DMS114 treated with DMSO at 0.1 percent for 48 hours (cell line): Measurements from ENCODE around the gene COG4.
A peak's percentile ranks its signal among the peaks of the same experiment; 100 is the strongest.
"Not testable (repeated sequence)": the region's sequence is repeated elsewhere in the genome, so short reads cannot be mapped to it uniquely, and the experiment has no call there.

ENCODE experiments used
- DNase-seq: peaks from one replicate; lab custom pipeline; 2025; ENCODE audit not compliant: unreplicated experiment; lab: John Stamatoyannopoulos, UW

COG4 gene

GRCh38 chr16:70457446-70458166, 65.7 kb downstream of the COG4 start:
- no peak for DNase-seq

- DNase-seq: no peak
These were observed 67.4 kb downstream of the COG4 start for GRCh38 chr16:70455910-70456309.

DNA sequence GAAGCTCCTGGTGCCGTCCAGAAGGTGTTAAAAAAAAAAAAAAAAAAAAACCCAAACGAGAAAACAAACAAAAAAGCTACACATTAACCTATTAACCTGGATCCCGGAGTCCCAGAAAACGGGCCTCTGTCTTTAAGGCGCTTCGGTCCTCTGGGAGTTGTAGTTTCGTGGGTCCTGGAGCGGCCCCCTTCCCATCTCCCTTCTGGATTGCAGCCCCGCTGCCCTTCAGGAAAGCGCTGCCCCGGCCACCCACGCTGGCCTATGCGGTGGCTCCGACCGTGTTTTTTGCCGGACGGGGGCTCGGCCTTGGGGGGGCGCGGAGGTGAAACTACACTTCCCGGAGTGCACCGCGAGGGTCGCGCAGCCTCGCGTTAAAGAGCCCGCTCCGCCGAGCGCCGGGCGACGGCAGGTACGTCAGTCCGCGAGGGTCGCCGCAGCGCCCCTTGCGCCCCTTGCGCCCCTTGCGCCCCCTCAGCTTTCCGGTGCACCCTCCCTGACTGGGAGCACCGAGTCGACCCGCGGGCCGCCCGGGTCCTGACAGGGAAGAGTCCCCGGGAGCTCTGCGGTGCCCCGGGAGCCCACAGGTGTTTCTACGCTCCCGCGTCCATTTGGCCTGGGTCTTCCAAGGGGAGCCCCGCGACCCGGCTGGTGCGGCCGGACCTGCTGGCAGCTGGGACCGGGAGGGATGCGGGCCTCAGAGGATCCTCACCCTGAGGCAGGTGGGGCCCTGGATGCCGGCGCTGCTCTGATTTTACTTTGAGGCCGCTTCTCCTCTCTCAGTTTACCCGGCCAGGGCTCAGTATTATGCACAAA, 68.9 kb downstream of the COG4 start, which contains the start of gene FCSK:
TSS of gene FCSK (plus strand) at position 374 of the 813 bp plus-strand sequence. CDS start 8,596 bp downstream, outside the sequence.
- peak; percentile 85 for DNase-seq

- DNase-seq: peak; percentile 85
These were observed 69.5 kb downstream of the COG4 start for GRCh38 chr16:70453892-70454221.

- no peak for DNase-seq
These were observed 70.0 kb downstream of the COG4 start for GRCh38 chr16:70453117-70453891.

DNA sequence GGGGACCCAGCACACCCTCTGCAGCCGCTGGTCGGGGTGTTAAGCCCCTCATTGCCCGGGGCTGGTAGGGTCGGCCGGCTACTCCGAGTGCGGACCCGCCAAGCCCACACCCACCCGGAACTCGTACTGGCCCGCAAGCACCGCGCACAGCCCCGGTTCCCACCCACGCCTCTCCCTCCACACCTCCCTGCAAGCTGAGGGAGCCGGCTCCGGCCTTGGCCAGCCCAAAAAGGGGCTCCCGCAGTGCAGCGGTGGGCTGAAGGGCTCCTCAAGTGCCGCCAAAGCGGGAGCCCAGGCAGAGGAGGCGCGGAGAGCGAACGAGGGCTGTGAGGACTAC, 72.4 kb downstream of the COG4 start:
- DNase-seq: not testable (repeated sequence)

DNA sequence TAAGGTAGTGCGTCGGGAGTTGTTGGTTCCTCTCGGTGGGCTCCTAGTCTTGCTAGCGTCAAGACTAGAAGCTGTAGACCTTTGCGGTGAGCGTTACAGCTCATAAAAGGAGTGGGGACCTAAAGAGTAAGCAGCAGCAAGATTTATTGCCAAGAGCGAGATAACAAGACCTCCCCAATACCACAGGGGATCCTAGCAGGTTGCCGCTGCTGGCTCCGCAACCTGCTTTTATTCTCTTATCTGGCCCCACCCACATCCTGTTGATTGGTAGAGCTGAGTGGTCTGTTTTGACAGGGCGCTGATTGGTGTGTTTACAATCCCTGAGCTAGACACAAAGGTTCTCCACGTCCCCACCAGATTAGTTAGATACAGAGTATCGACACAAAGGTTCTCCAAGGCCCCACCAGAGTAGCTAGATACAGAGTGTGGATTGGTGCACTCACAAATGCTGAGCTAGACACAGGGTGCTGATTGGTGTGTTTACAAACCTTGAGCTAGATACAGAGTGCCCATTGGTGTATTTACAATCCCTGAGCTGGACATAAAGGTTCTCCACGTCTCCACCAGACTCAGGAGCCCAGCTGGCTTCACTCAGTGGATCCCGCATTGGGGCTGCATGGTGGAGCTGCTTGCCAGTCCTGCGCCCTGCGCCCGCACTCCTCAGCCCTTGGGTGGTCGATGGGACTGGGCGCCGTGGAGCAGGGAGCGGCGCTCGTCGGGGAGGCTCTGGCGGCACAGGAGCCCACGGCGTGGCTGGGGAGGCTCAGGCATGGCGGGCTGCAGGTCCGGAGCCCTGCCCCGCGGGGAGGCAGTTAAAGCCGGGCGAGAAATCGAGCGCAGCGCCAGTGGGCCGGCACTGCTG, 73.0 kb downstream of the COG4 start:
- DNase-seq: not testable (repeated sequence)

DNA sequence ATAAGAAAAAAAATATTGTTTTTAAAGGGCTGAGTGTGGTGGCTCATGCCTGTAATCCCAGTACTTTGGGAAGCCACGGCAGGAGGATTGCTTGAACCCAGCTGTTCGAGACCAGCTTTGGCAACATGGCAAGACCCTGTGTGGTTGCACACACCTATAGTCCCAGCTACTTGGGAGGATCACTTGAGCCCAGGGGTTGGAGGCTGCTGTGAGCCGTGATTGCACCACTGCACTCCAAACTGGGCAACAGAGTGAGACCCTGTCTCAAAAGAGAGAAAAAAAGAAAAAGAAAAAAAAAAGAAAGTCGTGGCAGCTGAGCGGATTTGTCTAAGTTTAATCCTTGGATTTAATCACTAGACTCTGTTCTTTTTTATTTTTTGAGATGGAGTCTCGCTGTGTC, 75.3 kb downstream of the COG4 start:
- DNase-seq: no peak

DNA sequence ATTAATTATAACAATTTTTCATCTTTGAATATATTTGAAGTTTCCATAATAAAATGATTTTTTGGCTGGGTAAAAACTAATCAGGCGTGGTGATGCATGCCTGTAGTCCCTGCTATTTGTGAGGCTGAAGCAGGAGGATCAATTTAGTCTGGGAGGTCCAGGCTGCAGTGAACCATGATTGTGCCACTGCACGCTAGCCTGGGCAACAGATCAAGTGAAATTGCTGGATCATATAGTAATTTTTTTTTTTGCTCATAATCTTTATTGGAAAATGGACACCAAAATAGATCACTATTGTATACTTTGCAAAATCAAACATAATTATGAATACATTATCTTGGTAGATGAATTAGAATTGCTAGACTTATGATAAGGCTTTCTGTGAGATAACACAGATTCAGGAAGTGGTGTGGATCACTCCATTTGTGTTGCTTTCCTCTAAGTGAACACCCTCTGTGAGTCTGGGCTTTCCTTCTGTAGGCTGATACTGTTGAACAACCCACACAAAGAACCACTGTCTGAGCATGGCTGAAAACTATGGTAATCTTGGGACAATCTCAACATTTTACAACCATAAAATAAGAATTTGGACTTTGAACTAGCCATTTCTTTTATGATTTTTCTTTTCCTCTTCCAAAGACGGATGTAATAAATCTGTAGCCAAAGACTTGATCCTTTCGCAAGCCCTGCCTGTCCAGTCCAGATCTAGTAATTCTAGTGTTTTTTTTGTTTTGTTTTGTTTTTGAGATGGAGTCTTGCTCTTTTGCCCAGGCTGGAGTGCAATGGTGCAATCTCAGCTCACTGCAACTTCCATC, 78.9 kb downstream of the COG4 start:
- no peak for DNase-seq

GRCh38 chr16:70442344-70442743, 81.0 kb downstream of the COG4 start:
- DNase-seq: no peak

DNA sequence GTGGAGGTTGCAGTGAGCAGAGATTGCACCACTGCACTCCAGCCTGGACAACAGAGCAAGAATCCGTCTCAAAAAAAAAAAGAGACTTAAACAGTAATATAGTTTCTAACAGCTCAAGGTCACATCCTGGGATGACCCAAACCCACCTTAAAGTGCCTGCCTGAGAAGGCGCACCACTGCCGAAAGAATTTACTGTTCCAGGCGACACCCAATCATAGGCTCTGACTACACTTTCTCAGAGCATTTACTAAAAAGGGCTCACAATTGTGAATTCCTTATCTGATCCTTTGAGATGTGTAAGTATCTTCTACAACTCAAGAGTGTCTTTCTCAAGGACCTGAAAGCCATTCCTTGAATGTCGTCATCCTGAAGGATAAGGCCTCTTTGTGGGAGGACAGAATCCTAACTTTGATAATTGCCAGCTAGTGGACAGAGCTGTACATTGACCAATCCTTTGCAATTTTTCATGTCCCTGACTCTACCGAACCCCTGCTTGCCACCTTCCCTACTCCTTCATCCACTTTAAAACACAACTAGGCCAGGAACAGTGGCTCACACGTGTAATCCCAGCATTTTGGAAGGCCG, 81.9 kb downstream of the COG4 start:
- DNase-seq: no peak

DNA sequence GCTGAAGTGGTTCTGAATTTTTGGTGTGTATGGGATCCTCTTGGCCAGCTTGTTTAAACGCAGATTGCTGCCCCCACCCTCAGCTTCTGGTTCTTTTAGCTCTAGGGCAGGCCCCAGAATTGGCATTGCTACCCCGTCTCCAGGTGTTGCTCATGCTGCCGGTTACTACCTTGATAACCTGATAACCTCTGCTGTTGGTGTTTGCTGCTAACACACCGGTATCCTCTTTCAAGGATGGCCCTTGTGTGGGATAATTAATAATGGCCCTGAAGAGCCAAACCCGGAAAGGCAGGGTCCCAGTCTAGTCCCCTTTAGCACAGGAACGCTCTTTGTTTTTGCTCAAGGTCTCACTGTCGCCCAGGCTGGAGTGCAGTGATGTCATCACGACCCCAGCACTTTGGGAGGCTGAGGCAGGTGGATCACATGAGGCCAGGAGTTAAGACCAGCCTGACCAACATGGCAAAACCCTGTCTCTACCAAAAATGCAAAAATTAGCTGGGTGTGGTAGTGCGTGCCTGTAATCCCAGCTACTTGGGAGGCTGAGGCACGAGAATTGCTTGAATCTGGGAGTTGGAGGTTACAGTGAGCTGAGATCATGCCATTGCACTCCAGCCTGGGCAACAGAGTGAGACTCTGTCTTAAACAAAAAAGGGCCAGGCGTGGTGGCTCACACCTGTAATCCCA, 83.2 kb downstream of the COG4 start:
- no peak for DNase-seq

DNA sequence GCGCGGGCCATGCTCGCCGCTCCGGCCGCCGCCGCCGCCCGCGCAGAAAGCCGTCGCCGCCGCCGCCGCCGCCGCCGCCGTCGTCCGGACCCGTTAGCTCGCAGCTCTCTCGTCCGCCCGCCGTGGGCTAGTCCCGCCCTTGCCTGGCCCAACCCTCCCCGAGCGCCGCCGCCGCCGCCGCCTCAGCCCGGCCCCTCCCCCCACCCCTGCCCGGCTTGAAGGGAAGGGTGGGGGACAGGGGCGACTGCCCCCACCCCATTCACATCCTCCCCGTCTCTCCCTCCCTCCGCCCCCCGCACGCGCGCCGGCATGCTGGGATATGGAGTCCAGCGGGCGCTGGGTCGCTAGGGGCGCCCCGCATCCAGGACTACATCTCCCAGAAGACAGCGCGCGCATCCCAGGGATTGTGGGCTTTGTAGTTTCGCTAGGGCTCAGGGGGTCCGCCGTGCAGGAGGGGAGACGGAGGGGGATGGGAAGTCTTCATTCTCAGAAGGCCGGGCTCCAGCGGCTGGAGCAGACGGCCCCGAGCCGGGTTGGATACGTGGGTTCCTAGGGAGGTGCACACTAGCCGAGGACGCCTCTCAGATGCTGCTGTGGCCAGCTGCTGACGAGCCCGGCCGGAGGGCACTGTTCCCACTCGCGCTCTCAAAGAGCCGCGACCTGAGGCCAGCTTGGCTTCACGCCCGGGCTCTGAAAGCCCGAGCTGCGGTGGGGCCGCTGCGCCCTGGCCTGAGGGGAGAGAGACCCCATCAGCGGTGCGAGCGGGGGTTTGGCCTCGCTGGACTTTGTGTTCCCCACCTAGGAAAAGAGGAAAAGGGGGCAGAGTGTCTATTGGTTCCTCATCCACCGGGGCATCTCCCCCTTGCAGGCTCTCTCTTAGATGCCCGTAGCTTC, 84.1 kb downstream of the COG4 start, which contains the start of gene ST3GAL2:
TSS of gene ST3GAL2 (minus strand) at position 132 of the 894 bp plus-strand sequence. CDS start 40,570 bp downstream, outside the sequence.
- peak; percentile 96 for DNase-seq

GRCh38 chr16:70438585-70438968, 84.8 kb downstream of the COG4 start:
- DNase-seq: no peak

DNA sequence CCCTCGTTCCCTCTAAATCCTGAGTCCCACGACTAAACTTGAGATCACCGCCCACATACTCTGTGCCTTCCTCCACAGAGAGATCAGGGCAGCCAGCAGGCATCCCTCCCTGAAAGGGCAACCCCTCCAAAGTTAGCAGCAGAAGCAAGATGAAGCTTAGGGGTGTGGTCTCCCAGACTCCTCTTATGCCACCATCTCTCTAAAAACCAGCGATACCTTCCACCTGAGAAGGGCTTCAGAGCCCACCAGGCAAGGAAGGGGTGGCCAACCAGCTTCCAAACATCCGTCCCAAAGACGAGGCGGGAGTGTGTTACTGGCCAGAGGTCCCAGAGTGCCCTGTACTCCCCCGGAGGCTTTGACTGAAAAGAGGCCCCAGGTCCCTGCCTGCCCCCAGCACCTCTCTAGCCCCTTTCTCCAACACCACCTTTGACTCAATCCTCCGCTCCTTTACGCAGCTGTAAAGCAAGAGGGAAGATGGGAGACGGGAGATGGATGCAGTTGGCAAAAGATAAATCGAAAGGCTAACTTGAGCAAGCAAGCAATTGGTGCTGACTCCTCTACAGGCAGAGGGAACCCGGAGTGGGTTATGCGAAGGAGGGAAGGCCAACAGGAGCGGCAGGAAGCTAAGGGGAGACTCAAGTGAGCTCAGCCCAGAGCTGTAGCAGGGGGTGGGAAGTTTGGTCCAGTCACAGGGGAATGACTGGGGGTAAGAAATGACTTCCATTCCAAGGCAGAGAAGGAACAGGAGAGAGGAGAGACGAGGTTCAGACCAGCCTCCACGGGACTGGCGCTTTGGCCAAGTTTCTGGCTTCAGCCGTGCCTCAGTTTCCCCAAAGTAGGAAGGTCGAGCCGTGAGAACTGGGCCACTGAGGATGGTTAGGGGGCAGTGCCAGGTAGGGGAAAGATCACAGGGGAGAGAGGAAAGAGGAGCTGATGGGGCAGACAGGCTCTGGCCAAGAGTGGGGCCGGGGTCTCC, 85.5 kb downstream of the COG4 start:
- no peak for DNase-seq

- no peak for DNase-seq
These were observed 86.3 kb downstream of the COG4 start for GRCh38 chr16:70437017-70437581.
